Measurements from ENCODE around the gene BEND7.

BEND7 gene

DNA sequence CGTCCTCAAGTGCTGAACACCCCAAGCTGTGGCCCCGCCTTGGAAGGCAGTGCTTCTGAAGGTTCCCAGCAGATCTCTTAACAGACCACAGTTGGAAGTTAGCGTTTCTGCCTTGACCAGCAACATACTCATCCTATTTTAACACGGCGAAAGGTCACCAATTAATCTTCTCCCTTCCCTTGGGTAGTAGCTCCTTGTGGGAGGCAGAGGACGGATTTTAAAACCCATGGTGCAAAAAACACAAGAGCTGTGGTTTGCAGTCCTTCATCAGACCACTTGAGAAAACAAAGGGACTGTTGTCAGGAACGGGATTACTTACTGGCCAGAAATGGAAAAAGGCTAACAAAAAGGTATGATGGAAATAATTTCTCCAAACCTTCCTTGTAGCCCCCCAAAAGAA, 87.3 kb downstream of the BEND7 start:
- no peak overlapping the region for H3K27ac ChIP-seq (replicated peaks)
- no peak for DNase-seq (ENCODE audit: low read depth in 1 of 2, low spot score in 1 of 2)
- H3K4me3 ChIP-seq (replicated peaks; ENCODE audit: insufficient read depth, low read length) = no peak overlapping the region
- H3K27me3 ChIP-seq (ENCODE audit: insufficient read depth, poor library complexity, severe bottlenecking) = no peaks in the 10 kb centered on the region
- TF ChIP-seq POLR2AphosphoS5 (IDR thresholded peaks at IDR 0.05; ENCODE audit: low read depth) (no peak), GABPA (IDR thresholded peaks at IDR 0.05; ENCODE audit: low read depth) (no peak), SPI1 (IDR thresholded peaks at IDR 0.05; ENCODE audit: borderline replicate concordance, low read depth) (no peak)
- TF ChIP-seq, protein P1, sequence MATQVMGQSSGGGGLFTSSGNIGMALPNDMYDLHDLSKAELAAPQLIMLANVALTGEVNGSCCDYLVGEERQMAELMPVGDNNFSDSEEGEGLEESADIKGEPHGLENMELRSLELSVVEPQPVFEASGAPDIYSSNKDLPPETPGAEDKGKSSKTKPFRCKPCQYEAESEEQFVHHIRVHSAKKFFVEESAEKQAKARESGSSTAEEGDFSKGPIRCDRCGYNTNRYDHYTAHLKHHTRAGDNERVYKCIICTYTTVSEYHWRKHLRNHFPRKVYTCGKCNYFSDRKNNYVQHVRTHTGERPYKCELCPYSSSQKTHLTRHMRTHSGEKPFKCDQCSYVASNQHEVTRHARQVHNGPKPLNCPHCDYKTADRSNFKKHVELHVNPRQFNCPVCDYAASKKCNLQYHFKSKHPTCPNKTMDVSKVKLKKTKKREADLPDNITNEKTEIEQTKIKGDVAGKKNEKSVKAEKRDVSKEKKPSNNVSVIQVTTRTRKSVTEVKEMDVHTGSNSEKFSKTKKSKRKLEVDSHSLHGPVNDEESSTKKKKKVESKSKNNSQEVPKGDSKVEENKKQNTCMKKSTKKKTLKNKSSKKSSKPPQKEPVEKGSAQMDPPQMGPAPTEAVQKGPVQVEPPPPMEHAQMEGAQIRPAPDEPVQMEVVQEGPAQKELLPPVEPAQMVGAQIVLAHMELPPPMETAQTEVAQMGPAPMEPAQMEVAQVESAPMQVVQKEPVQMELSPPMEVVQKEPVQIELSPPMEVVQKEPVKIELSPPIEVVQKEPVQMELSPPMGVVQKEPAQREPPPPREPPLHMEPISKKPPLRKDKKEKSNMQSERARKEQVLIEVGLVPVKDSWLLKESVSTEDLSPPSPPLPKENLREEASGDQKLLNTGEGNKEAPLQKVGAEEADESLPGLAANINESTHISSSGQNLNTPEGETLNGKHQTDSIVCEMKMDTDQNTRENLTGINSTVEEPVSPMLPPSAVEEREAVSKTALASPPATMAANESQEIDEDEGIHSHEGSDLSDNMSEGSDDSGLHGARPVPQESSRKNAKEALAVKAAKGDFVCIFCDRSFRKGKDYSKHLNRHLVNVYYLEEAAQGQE (IDR thresholded peaks at IDR 0.05; ENCODE audit: insufficient replicate concordance, low read depth) = no peak
- TF ChIP-seq, protein P2, sequence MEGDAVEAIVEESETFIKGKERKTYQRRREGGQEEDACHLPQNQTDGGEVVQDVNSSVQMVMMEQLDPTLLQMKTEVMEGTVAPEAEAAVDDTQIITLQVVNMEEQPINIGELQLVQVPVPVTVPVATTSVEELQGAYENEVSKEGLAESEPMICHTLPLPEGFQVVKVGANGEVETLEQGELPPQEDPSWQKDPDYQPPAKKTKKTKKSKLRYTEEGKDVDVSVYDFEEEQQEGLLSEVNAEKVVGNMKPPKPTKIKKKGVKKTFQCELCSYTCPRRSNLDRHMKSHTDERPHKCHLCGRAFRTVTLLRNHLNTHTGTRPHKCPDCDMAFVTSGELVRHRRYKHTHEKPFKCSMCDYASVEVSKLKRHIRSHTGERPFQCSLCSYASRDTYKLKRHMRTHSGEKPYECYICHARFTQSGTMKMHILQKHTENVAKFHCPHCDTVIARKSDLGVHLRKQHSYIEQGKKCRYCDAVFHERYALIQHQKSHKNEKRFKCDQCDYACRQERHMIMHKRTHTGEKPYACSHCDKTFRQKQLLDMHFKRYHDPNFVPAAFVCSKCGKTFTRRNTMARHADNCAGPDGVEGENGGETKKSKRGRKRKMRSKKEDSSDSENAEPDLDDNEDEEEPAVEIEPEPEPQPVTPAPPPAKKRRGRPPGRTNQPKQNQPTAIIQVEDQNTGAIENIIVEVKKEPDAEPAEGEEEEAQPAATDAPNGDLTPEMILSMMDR (IDR thresholded peaks at IDR 0.05; ENCODE audit: insufficient read depth, low read length) = no peak

DNA sequence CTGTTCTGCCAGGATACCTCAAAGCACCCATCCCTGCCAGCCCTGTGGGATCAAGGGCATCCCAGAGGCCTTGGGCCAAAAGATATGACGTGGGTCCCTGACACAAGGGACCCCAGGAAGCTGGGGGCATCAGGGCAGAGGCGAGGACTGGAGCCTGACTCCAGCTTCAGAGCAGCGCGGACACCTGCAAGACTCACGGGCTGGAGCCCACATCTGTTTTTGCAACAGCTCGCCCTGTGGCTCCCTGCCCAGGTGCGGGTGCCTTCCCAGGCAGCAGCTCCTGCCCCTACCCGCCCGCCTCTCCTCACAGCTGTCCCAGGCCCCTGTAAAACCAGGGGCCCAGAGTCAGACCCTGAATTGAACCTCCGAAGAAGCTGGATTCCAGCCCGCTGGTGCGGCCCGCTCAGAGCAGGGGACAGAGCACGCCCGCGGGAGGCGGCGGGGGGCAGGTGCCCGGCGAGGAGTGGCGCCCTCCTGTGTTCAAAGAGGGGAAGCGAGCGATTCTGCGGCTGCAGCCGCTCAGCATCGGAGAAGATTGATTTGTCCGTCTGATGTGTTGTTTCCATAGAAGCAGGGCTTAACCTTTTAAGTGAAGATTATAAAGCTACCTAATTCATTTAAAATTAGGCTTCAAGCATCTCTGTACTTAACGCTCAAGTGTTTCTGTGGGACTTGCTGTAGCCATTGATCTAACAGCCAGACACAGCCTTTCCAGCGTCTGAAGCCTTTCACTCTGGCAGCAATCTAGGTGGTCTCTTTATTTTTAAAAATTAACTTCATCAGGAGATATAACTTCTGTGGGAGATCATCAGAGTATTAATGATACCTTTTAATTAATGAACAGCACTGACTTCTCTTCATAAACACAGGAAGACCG, 88.4 kb downstream of the BEND7 start:
- Histone ChIP-seq H3K27ac (replicated peaks) (no peak overlapping the region), H3K27me3 (ENCODE audit: insufficient read depth, poor library complexity, severe bottlenecking) (no peaks in the 10 kb centered on the region), H3K4me3 (replicated peaks; ENCODE audit: insufficient read depth, low read length) (no peak overlapping the region)

DNA sequence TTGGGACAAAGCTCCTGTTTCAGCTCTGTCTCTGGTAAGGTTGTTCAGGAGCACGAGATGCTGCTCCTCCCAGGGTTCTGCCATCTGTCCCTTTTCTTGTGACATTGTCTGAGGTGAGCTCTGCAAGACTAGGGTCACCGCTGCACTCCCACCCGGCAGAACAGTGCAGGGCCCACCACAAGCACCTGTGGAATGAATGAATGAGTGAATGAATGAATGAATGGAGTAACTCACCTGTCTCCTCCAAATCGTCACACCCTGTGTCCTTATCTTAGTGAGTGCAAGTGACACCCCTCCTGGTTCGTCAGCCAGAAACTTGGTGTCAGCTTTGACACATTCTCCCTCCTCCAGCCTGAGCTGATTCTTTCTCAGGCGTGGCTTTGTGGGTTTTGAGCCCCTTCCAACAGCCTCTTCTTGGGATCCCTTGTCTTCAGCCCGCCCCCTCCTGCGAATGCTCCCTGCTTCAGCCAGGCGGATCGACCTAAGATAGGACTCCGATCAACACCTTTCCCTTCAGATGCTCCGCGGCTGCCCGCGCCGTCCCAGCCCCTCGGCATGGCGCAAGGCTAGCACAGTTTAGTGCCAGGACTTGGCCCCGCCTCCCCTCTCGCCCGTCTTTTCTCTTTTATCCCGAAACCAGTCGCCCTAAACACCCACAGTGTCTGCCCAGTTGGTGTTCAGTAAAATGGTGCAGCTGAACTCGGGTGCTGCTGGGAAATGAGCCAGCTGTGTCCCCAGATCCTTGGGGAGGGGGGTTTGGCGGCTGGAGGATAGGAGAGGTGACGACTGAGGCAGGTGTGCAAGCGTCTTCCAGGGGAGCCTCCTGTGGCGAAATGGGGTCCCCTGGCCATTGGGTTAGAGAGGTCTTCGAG, 89.3 kb downstream of the BEND7 start:
- Histone ChIP-seq H3K4me3 (replicated peaks; ENCODE audit: insufficient read depth, low read length) (no peak overlapping the region), H3K27me3 (ENCODE audit: insufficient read depth, poor library complexity, severe bottlenecking) (no peaks in the 10 kb centered on the region), H3K27ac (replicated peaks) (no peak overlapping the region)
- no peak for DNase-seq (ENCODE audit: low read depth in 1 of 2, low spot score in 1 of 2)
- TF ChIP-seq GABPA (IDR thresholded peaks at IDR 0.05; ENCODE audit: low read depth) = no peak
- no peak for TF ChIP-seq SPI1 (IDR thresholded peaks at IDR 0.05; ENCODE audit: borderline replicate concordance, low read depth)
- TF ChIP-seq, protein P1 (IDR thresholded peaks at IDR 0.05; ENCODE audit: insufficient replicate concordance, low read depth) = no peak
- TF ChIP-seq, protein P2 (IDR thresholded peaks at IDR 0.05; ENCODE audit: insufficient read depth, low read length) = no peak
- TF ChIP-seq POLR2AphosphoS5 (IDR thresholded peaks at IDR 0.05; ENCODE audit: low read depth) = no peak

More for the DNA sequence above, 88.4 kb downstream of the BEND7 start:
- peak in 1 of 2 experiments; percentile 2 for DNase-seq (ENCODE audit: low read depth in 1 of 2, low spot score in 1 of 2)
- no peak for TF ChIP-seq GABPA (IDR thresholded peaks at IDR 0.05; ENCODE audit: low read depth)
- TF ChIP-seq, protein P1 (IDR thresholded peaks at IDR 0.05; ENCODE audit: insufficient replicate concordance, low read depth) = no peak
- no peak for TF ChIP-seq POLR2AphosphoS5 (IDR thresholded peaks at IDR 0.05; ENCODE audit: low read depth)
- no peak for TF ChIP-seq SPI1 (IDR thresholded peaks at IDR 0.05; ENCODE audit: borderline replicate concordance, low read depth)
- TF ChIP-seq, protein P2 (IDR thresholded peaks at IDR 0.05; ENCODE audit: insufficient read depth, low read length) = no peak
